Tibial nerve (tissue), 4 donors: ENCODE data around the gene PRKCB.

Source experiments
- CTCF ChIP-seq, 5 experiments: fragments of 200-600 bp in 3 of 5; fragments of 450-650 bp in 2 of 5; sonication (generic) in 3 of 5; IDR thresholded peaks; one replicate each; pipeline ENCODE4 v1.5.1; 2016 to 2019; ENCODE audit warnings: antibody characterized with exemption in 5 of 5, mild to moderate bottlenecking in 3 of 5, moderate library complexity in 2 of 5
- EP300 ChIP-seq, 2 donors: sonication (generic); formaldehyde crosslinking; IDR thresholded peaks; one replicate each; pipeline ENCODE4 v1.6.1; 2017; ENCODE audit warnings: antibody characterized with exemption in 2 of 2, mild to moderate bottlenecking in 1 of 2
- POLR2A ChIP-seq, 2 donors: fragments of 450-650 bp; IDR thresholded peaks; one replicate each; pipeline ENCODE4 v1.6.1; 2017; ENCODE audit warnings: antibody characterized with exemption in 2 of 2, mild to moderate bottlenecking in 2 of 2, moderate library complexity in 2 of 2

- TF ChIP-seq POLR2A (IDR thresholded peaks at IDR 0.05): no peak
- TF ChIP-seq CTCF (IDR thresholded peaks at IDR 0.05): no peak
- TF ChIP-seq EP300 (IDR thresholded peaks at IDR 0.05): no peak
Measured at GRCh38 chr16:23902034-23902747, 66.4 kb downstream of the PRKCB start.
